Activated CD8-positive, alpha-beta memory T cell treated with anti-CD3 and anti-CD28 coated beads, Interleukin-2, amount 50 U/mL, for 4 hours (primary cell): Measurements from ENCODE around the gene AFP.

Experiments used
- DNase-seq: peaks from one replicate; pipeline ENCODE4 v3.0.0-alpha.2; 2020

Gene AFP

DNA sequence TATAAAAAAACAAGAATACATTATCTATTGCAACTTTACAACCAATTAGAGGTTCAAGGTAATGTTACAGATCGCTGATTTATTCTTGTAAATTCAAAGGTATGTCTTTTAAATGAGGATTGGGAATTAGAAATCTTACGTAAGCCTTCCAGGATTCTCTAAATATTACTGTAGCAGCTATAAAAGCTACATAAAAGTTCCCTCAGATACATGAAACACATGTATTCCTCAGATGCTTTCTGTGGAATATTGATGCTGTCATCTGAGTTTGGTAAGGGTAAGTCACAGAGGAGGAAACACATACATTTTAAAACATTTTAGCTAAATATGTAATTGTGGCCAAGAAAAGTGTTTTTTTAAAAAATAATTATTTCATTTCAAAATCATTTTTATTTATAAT, 3.4 kb downstream of the AFP start:
- no peak for DNase-seq

DNA sequence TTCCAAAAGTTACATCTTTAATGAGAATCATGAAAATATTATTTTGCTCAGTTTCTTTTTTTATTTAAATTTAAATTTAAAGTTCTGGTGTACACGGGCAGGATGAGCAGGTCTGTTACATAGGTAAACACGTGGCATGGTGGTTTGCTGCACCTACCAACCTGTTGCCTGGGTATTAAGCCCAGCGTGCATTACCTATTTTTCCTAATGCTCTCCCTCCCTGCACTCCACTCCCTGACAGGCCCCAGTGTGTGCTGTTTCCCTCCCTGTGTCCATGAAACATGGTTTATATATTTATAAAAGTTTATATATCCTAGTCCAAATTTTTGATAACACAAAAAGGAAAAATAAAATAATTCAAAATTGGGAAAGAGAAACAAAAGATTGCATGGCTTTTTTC, 4.0 kb downstream of the AFP start:
- no peak for DNase-seq

DNA sequence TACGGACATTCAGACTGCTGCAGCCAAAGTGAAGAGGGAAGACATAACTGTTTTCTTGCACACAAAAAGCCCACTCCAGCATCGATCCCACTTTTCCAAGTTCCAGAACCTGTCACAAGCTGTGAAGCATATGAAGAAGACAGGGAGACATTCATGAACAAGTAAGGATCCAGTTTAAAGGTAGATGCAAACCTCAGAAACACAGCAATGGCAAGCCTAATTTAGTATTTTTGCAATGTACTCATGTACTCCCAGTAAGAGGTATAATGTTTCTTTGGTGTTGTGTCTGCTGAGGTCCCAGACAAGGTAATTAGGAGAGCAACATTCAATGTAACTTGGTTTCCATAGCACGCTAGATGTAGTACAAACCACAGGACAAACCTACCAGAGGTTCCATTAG, 4.6 kb downstream of the AFP start:
- no peak for DNase-seq

DNA sequence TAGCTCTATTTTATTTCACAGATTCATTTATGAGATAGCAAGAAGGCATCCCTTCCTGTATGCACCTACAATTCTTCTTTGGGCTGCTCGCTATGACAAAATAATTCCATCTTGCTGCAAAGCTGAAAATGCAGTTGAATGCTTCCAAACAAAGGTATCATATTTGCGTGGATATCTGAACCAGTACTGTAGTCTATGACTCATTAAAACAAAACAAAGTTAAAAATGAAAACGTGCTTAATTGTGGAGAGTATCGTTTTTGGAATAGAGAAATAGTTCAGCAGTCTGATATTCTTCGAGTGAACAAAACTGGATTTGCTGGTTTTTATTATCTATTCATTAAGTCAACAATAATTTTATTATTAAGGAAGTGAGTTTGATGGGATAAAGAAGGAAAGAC, 6.3 kb downstream of the AFP start:
- no peak for DNase-seq

DNA sequence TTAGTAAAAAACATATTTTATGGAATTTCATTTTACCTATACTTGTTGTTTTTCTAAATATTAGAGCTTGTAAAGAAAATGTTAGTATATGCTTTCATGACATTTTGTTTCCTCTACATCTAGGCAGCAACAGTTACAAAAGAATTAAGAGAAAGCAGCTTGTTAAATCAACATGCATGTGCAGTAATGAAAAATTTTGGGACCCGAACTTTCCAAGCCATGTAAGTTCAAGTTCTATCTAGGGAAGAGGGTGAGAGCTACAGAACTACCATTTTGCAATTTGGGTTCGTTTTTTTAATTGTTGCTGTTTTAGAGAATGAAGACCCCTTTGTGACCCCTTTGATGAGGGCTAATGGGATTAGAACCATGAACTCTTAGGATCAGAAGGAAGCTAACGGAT, 7.2 kb downstream of the AFP start:
- DNase-seq: no peak

DNA sequence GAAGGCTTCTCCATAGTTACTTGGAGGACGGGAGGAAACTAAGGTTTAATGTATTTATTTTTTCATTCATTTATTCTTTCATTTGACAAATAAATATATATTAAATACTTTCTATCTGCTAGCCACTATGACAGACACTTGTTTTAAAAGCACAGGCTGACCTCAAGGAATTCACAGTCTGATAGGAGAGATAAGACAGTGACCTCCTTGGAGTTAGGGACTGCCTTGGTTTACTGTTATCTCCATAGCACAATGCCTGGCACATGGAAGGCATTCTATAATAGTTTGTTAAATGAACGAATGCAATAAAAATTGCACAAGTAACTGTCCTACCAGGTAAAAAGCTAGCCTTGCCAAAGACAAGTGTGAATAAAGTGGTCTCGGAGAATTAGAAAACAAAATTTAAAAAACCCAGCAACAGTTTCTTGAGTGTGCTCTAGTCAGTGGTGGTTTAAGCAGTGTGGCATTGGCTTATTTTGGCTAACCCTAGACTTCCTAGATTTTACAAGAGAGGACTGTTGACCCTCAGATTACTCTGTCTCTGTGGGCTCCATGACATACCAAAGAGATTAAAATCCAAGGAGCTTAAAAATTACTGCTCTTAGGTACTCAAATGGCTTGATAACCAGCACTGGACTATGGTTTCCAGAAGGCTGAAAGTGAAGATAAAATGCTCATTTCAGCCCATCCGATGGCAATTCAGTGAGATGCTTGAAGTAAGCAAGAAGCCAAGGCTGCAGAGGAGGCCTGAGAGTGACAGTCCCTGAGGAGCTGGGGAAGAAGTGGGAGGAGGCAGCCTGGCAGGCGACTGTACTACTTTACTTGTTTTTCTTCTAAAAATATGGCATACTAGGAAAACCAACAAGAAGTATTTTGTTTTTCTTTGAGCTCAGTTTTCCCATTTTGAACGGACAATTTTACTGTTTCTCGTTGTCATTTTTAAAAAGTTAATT, 9.6 kb downstream of the AFP start:
- no peak for DNase-seq

DNA sequence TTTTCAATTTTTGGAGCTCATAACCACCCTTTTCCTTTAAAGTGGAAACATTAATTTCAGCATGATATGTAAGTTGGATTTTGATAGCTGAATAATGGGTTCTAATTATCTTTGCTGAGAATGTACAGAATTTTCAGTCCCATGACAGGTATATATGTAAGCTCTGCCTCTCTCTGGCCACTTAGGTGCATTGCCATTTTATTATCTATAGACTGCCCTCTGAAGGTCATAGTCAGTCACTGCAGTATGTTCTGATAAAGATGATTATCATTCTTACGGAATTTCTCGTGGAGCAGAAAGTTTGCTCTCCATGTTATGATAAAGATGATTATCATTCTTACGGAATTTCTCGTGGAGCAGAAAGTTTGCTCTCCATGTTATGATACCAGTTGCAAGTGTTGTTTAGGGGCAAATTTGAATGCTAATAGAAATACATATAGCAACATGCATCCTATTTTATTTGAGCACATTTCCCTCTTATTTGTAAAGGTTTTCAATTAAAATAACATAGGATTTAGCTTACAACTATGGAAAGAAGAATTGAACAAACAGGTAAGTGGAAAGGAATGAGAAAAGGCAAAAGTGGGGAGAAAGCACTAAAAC, 10.4 kb downstream of the AFP start:
- no peak for DNase-seq

DNA sequence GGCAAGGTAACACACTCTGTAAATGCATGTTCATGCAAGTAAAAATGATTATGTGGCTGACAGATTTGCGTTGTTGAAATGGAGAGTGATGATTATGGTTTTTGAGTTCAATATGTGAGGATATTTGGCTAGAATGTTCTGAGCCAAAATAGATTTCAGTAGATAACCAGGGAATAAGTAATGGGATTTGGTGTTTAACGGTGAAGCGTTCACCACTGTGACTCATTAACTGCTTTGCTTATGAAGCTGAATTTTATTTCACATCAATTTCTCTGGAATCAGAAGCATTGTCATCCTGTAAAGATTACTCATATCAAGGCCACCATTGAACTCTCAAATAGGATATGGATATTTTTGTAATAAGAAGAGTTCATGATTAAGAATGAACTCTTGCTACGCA, 11.7 kb downstream of the AFP start:
- DNase-seq: no peak

DNA sequence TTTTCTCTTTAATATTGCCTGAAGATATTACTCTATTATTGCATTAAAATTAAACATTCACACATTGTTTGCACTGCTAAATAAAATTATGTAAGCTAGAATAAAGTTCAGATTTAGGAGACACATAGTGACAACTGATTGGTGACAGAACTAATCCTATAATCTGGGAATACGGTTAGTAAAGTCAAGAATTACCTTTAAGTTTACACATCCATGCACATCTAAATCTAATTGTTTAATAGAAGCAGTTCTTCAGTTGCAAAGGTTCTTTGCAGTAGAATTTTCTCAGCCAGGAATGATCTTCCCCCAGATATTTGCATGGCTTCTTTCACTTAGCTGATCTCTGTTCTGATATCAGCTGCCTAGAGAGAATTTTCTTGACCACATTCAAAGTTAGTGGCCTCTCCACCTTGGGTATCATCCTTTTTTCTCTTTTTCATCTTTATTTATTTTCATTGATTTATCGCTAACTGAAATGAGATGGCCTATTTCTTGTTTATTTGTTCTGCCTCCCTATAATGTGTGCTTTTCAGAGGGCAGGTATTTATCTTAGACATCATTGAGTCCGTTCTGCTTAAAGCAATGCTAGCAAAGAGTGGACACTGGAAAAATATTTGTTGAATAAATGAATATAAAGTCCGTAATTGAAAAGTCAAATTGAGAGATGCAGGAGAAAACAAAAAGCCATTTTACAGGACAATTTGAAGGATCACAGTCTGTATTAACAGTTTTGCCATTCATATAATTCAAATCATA, 12.6 kb downstream of the AFP start:
- DNase-seq: no peak

DNA sequence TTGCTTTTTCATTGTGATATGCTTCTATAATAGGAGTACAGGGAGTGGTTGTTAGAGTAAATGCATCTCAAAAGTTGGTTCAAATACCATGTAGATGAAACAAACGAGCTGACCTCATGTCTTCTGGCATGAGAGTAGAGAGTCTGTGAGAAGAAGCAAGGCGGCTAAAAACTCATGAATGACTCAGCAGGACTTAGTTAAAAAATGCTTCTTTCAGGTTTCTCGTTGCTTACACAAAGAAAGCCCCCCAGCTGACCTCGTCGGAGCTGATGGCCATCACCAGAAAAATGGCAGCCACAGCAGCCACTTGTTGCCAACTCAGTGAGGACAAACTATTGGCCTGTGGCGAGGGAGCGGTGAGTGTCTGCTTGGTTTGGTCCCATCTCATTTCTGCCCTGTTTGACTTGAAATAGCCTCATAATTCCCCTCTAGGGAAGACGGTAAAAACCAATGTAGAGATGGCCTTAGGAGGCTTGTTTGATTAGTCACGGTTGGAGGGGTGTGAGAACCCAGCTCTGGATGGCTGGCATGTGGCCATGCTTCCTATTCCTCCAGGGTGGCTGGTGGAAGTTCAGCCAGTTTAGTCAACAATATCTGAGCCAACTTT, 14.5 kb downstream of the AFP start:
- DNase-seq: no peak

DNA sequence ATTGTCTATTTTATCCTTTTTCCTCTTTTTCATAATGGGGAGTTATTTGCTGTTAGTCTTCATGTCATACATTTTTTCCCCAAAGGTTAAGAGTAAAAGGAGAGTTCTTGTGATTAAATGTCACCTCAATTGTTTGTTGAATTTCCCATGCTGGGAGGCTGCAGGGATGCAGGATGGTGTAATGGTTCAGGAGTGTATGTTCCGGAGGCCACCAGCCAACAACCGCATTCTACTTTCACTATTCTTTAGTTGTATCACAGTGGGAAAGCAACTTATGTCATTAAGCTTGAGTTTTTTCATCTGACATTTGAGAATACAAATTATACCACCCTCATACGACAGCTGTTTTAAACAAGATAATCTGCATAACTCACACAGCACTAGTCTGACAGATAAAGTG, 15.4 kb downstream of the AFP start:
- DNase-seq: no peak

DNA sequence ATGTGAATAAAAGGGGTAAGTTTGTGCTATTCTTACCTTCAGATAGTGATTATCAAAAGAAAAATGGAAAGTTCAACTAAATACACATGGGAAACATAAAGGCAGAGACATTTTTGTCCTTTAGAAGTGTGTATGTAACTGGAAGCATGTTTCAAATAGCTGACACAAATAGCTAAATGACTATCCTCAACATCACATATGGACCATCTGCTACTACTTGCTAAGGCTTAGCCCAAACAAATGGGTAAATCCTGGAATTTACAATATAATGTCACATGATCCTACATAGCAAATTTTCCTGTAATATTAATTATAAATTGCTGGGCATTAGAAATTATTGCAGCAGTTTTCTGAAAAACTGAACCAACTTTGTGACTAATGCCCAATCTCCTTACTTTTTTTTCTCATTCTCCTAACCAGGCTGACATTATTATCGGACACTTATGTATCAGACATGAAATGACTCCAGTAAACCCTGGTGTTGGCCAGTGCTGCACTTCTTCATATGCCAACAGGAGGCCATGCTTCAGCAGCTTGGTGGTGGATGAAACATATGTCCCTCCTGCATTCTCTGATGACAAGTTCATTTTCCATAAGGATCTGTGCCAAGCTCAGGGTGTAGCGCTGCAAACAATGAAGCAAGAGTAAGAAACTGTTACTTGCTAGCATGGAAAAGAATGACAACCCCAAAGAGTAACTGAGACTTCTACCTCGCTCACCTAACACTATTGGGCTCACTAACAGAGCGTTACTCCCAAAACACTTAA, 16.1 kb downstream of the AFP start:
- DNase-seq: no peak

DNA sequence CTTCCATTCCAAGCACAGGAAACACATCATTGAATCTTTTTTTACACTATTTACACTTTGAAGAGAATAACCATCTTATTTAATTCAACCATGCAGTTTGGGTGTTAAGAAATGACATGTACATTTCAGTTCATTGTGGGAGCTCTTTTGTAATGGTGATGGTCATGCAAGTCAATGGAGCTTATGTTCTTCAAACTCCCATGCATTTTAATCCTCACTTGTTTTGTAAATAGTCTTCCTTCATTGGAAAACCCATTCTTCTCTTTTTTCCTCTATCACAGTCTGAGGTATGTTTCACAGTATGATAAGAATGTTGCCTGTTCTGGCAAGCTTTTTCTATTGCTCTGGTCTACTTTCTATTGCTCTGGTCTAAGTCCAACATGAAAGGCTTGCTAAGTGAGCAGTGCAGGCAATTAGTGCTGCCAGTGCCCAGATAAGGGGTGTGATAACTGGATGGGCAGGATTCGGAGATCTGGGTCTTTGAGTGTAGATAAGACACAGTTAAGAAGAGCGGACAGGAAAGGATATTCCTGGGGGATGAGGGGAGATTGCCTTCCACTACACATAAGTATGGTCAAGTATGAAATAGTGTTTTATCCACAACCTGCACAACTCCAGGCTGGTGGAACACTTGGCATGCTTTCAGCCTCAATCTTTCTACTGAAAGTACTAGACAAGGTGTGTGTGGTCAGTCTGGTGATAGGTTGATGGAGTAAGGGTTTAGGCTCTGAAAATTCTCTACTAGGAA, 17.1 kb downstream of the AFP start:
- no peak for DNase-seq

DNA sequence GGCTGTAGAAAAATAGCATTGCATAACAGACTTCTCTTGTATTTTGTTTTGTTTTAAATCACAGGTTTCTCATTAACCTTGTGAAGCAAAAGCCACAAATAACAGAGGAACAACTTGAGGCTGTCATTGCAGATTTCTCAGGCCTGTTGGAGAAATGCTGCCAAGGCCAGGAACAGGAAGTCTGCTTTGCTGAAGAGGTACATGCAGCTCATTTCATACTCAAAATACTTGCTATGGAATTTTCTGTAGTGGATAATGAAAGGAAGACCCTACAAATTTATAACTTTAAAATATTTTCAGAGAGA, 17.6 kb downstream of the AFP start:
- no peak for DNase-seq

DNA sequence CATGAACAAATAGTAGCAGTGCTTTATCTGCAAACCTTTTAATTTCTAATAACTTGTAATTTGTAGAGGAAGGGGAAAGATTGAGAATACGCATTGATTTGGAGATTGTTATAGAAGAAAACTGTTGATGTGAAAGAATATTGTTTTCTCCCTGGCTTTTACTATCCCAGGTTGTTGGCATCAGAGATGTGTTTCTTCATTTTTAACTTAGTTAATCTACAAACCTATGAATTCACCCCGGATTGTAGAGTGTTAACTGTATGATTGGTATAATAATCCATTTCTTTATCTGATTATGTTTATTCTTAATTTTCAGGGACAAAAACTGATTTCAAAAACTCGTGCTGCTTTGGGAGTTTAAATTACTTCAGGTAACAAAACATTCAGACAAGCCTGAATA, 18.9 kb downstream of the AFP start:
- DNase-seq: no peak

DNA sequence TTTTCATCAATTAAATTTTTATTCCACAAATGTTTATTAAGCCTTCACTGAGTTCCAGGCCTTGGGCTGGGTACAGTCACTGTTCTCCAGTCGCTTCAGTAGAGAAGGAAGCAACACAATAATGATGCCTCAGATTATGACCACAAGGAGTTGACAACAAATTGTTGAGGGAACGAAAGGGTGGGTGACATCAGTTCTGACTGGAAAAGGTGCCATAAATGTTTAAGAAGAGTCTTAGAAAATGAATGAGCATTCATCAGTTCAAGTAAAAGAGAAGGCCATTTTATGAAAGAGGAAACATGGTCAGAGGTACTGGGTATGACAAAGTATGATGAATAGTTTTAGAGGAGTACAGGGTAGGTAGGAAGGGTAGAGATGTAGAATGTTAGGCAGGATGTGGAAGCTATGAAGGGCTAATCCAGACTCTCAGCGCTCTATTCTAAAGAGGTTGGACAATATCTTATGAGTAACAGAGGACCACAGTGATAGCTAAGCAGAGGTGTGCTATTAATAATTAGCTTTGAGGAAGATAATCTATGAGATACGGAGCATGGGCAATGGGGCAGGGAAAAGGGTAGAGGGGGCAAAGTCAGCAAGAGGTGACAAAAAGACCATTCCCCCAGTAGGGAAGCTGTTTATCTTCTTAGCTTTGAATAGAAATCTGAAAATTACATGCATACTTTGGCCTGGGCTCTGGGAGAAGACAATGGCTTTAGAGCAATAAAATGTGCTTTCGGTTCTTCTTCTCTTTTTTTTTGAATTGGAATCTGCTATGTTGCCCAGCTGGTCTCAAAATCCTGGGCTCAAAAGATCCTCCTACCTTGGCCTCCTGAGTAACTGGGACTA, 20.4 kb downstream of the AFP start:
- no peak for DNase-seq

DNA sequence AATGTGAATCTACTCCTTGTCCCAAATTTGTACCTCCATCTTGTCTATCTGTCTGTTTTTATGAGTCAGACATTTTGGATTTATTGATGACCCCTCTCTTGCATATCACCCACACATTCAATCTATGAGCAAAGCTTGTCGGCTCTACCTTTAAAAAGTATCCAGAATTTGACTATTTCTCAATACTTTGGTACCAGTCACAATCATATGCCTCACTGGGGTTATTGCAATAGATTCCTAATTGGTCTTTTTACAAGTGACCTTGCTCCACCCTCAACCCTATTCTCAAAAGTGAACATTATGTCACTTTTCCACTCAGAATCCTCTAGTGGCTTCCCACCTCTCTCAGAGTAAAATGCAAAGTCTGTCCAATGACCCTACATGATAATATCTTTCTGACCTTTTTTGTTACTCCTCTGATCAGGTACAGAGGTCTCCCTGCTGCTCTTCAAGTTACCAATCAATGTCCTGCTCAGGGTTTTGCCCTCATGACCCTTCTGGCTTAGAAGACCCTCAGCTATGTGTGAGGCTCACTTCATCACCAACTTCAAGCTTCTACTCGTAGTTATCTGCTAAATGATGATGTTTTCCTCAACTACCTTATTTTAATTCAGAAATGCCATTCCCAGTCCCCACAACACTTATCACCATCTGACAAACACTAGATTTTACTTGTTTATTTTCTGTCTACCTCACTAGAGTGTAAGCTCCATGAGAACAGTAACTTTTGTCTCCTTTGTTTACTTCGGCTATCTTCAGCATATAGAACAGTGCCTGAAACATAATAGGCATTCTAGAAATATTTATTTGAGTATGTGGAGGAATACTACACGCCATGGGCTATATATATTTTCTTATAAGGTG, 22.4 kb downstream of the AFP start:
- DNase-seq: no peak

DNA sequence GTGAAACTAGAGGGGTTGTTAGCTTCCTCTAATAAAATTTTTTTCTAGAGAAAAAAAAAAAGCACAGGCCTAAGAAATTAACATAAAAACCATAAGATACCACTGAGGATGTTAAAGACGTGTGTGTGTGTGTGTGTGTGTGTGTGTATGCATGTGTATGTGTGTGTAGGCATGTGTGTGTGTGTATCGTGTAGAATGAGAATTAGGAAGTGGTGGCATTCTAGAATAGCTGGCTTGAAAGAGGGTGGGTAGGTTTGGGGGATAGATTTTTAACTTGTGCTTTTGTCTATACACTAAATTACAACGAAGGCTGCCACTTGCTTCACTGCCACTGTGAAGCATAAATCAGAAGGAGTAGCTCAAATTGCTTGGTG, 23.0 kb downstream of the AFP start:
- DNase-seq: no peak

DNA sequence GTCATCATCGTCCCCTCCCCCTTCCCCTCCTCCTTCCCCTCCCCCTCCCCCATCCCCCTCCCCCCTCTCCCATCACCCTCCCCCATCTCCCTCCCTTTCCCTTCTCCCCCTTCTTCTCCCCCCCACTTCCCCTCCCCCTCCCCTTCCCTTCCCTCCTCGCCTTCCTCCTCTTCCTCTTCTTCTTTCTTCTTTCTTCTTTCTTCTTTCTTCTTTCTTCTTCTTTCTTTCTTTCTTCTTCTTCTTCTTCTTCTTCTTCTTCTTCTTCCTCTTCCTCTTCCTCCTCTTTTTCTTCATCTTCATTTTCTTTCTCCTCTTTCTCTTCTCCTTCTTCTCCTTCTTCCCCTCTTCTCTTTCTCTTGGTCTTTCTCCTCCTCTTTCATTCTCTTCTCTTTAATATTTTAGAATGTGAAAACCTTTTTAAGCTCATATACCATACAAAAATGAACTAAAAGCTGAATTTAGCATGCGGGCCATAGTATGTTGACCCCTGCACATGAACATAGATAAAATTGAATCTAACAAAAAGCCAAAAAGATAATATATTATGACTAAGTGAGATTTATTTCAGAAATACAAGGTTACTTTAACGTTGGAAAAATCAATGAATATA, 25.0 kb downstream of the AFP start:
- DNase-seq: no peak

DNA sequence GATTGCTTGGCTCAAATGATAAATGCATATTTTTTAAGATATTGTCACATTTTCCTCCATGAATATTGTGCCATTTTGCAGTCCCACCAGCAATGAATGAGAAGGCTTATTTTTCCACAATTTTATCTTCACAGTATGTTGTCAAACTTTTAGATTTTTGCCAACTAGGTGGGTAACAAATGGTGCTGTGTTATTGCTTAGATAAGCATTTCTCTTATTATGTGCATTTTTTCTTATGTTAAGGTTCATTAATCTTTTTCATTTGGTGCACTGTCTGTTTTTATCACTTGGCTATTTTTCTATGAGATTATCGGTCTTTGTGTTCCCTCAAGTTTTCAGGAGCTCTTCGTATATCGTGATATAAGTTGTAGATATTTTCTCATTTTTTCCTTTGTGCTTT, 32.1 kb downstream of the AFP start:
- DNase-seq: no peak
